ENCODE measurements around the gene C1orf141. TPM values are rescaled to one million over a fixed set of nuclear protein-coding genes. Genes with fewer than 3 reads are reported as not detected.

The C1orf141 gene
- total RNA-seq, 1 experiment from 2014 or later: not detected

- H3K9me3 Mint-ChIP-seq: no peaks in the 10 kb centered on the region
- H3K36me3 Mint-ChIP-seq: no peaks in the 10 kb centered on the region
- peaks cover 16% of the 10 kb centered on the region for H3K4me1 Mint-ChIP-seq
- H3K27ac Mint-ChIP-seq: no peak overlapping the region
- DNase-seq (ENCODE audit: low spot score) (no peak), ATAC-seq (no peak)
- POLR2A ChIA-PET: interaction anchor here (0.6 kb wide), 3 partner anchors 62 to 351 kb away, joined by 4 to 6 read pairs (median 4); no protein-coding TSS in a partner anchor
- H3K27me3 Mint-ChIP-seq (ENCODE audit: low read depth): peaks cover 8% of the 10 kb centered on the region; the same call in 1 of the 2 replicates
- no peak for TF ChIP-seq USF1 (CRISPR knock-in tag; IDR thresholded peaks at IDR 0.05)
- TF ChIP-seq ZNF138 (CRISPR knock-in tag; conservative IDR thresholded peaks at IDR 0.05): no peak
- no peak for TF ChIP-seq NFYB (CRISPR knock-in tag; conservative IDR thresholded peaks at IDR 0.05; ENCODE audit: low read depth)
- no peak for TF ChIP-seq OVOL2 (CRISPR knock-in tag; IDR thresholded peaks at IDR 0.05; ENCODE audit: borderline replicate concordance)
- TF ChIP-seq FOXP1 (CRISPR knock-in tag; IDR thresholded peaks at IDR 0.05; ENCODE audit: borderline replicate concordance): no peak
- TF ChIP-seq ELF4 (CRISPR knock-in tag; IDR thresholded peaks at IDR 0.05; ENCODE audit: low read depth): no peak
- no peak for TF ChIP-seq ATF1 (CRISPR knock-in tag; IDR thresholded peaks at IDR 0.05)
- no peak for TF ChIP-seq ETV6 (CRISPR knock-in tag; IDR thresholded peaks at IDR 0.05)
- TF ChIP-seq MAX (CRISPR knock-in tag; IDR thresholded peaks at IDR 0.05): no peak
- TF ChIP-seq ZNF121 (CRISPR knock-in tag; IDR thresholded peaks at IDR 0.05): no peak
- no peak for TF ChIP-seq ESRRA (CRISPR knock-in tag; IDR thresholded peaks at IDR 0.05; ENCODE audit: borderline replicate concordance)
- no peak for TF ChIP-seq MYBL2 (CRISPR knock-in tag; IDR thresholded peaks at IDR 0.05)
- TF ChIP-seq ZNF317 (CRISPR knock-in tag; IDR thresholded peaks at IDR 0.05; ENCODE audit: borderline replicate concordance, low read depth): no peak
- no peak for TF ChIP-seq IRF2 (CRISPR knock-in tag; IDR thresholded peaks at IDR 0.05; ENCODE audit: borderline replicate concordance, low read depth)
- no peak for TF ChIP-seq ZNF512 (CRISPR knock-in tag; IDR thresholded peaks at IDR 0.05; ENCODE audit: borderline replicate concordance)
- no peak for TF ChIP-seq RORB (CRISPR knock-in tag; IDR thresholded peaks at IDR 0.05)
- TF ChIP-seq CDX4 (CRISPR knock-in tag; IDR thresholded peaks at IDR 0.05; ENCODE audit: borderline replicate concordance): no peak
- no peak for TF ChIP-seq TCF7 (CRISPR knock-in tag; IDR thresholded peaks at IDR 0.05; ENCODE audit: low read depth)
- no peak for TF ChIP-seq TP53 (CRISPR knock-in tag; IDR thresholded peaks at IDR 0.05)
- CTCF ChIA-PET: interaction anchor here (0.6 to 2.5 kb wide), 6 partner anchors 9 to 699 kb away, joined by 3 to 13 read pairs (median 4); no protein-coding TSS in a partner anchor
- peak overlapping the region; percentile 77 for H3K4me3 Mint-ChIP-seq
These were observed 584 bp upstream of the C1orf141 start for GRCh38 chr1:67135354-67135753.

GRCh38 chr1:67133177-67133576 is 1.6 kb downstream of the C1orf141 start:
- Mint-ChIP-seq H3K36me3 (no peaks in the 10 kb centered on the region), H3K27me3 (ENCODE audit: low read depth) (peaks cover 7% of the 10 kb centered on the region; the same call in 1 of the 2 replicates), H3K4me3 (no peak overlapping the region), H3K27ac (no peak overlapping the region), H3K4me1 (peaks cover 16% of the 10 kb centered on the region), H3K9me3 (no peaks in the 10 kb centered on the region)
- CTCF ChIA-PET: no interaction called here
- DNase-seq (ENCODE audit: low spot score) (no peak), ATAC-seq (no peak)
- POLR2A ChIA-PET: no interaction called here
- no peak for TF ChIP-seq MXD4 (CRISPR knock-in tag; IDR thresholded peaks at IDR 0.05; ENCODE audit: borderline replicate concordance)
- TF ChIP-seq RELA (CRISPR knock-in tag; IDR thresholded peaks at IDR 0.05; ENCODE audit: borderline replicate concordance): no peak
- TF ChIP-seq ATF3 (CRISPR knock-in tag; conservative IDR thresholded peaks at IDR 0.05): no peak
- no peak for TF ChIP-seq AFF4 (CRISPR knock-in tag; IDR thresholded peaks at IDR 0.05; ENCODE audit: borderline replicate concordance)
- TF ChIP-seq ATF2 (CRISPR knock-in tag; IDR thresholded peaks at IDR 0.05; ENCODE audit: borderline replicate concordance, low read depth): no peak
- no peak for TF ChIP-seq HMGXB4 (CRISPR knock-in tag; IDR thresholded peaks at IDR 0.05)
